Caco-2 (cell line): ENCODE data around the gene FBXO4. TPM values are rescaled to one million over a fixed set of nuclear protein-coding genes. Genes with fewer than 3 reads are reported as not detected.

Experiments
- BruUV-seq: library from RNA; stranded (reverse); fragments of 400-500 nt; replicated peaks from 2 replicates; lab custom pipeline; 2021; lab: Mats Ljungman, UMichigan
- CTCF ChIA-PET: fragments of 300-600 bp; sonication (Branson Sonifier 250); formaldehyde crosslinking; loops from one replicate; lab custom pipeline; 2022; ENCODE audit warnings: antibody characterized with exemption; lab: Charles Lee
- POLR2A ChIA-PET: fragments of 300-600 bp; sonication (Branson Sonifier 250); formaldehyde crosslinking; loops from one replicate; lab custom pipeline; 2022; ENCODE audit warnings: antibody characterized with exemption; lab: Charles Lee
- DNase-seq, 2 experiments: peaks; one replicate each; pipeline versions ENCODE4 v3.0.0 to v3.0.0-alpha.2; 2020 to 2022
- H3K27me3 ChIP-seq: replicated peaks from 2 replicates; pipeline ENCODE4 v1.6.0; 2011; ENCODE audit warnings: low read length; ENCODE audit not compliant: control insufficient read depth, insufficient read depth
- H3K36me3 ChIP-seq: 2 replicates; pipeline ENCODE4 v1.5.1; 2011; ENCODE audit warnings: low read length; ENCODE audit not compliant: control insufficient read depth, insufficient read depth
- H3K4me1 ChIP-seq: fragments of 250-450 bp; sonication (Bioruptor Pico); 2 replicates; pipeline ENCODE4 v1.5.1; 2020; ENCODE audit warnings: mild to moderate bottlenecking
- H3K4me3 ChIP-seq: 2 replicates; pipeline ENCODE4 v1.5.1; 2011; ENCODE audit warnings: low read depth, mild to moderate bottlenecking, control low read depth, low read length
- H3K9me3 ChIP-seq: fragments of 250-450 bp; sonication (Bioruptor Pico); 2 replicates; pipeline ENCODE4 v1.5.1; 2020; ENCODE audit warnings: mild to moderate bottlenecking, moderate library complexity
- H3K27ac Mint-ChIP-seq: one replicate; pipeline ENCODE4 v1.8.0; 2022; ENCODE audit warnings: mixed read lengths; ENCODE audit not compliant: unreplicated experiment
- H3K27me3 Mint-ChIP-seq: one replicate; pipeline ENCODE4 v1.8.0; 2022; ENCODE audit warnings: mixed read lengths; ENCODE audit not compliant: insufficient read depth, unreplicated experiment
- H3K36me3 Mint-ChIP-seq: one replicate; pipeline ENCODE4 v1.8.0; 2022; ENCODE audit warnings: mild to moderate bottlenecking, mixed read lengths; ENCODE audit not compliant: insufficient read depth, unreplicated experiment
- H3K4me1 Mint-ChIP-seq: one replicate; pipeline ENCODE4 v1.8.0; 2022; ENCODE audit warnings: low read depth, mixed read lengths; ENCODE audit not compliant: unreplicated experiment
- H3K4me3 Mint-ChIP-seq: one replicate; pipeline ENCODE4 v1.8.0; 2022; ENCODE audit warnings: mild to moderate bottlenecking, moderate library complexity, mixed read lengths; ENCODE audit not compliant: unreplicated experiment
- H3K9me3 Mint-ChIP-seq: one replicate; pipeline ENCODE4 v1.8.0; 2022; ENCODE audit warnings: mixed read lengths; ENCODE audit not compliant: unreplicated experiment
- intact Hi-C: fragments of 100-400 bp; cut with micrococcal nuclease; formaldehyde crosslinking; loops from one replicate; pipeline ENCODE4 v1.10.0; 2022; ENCODE audit not compliant: unreplicated experiment
- total RNA-seq: library from RNA; stranded (reverse); gene quantifications from 2 replicates; pipeline ENCODE4 v1.2.3, GENCODE V29; 2022
- TF ChIP-seq, protein P1 (sequence below), 2 experiments: fragments of 200-600 bp in 1 of 2; IDR thresholded peaks; 1 replicate in 1 of 2; 2 replicates in 1 of 2; pipeline versions ENCODE4 v1.5.1 to v1.8.0; 2011 to 2022; ENCODE audit warnings: antibody characterized with exemption in 1 of 2, control low read depth in 1 of 2, inconsistent platforms in 1 of 2, low read depth in 1 of 2, low read length in 1 of 2, mild to moderate bottlenecking in 1 of 2, moderate library complexity in 1 of 2; ENCODE audit not compliant: insufficient read depth in 1 of 2, severe bottlenecking in 1 of 2, unreplicated experiment in 1 of 2

Gene FBXO4
- total RNA-seq, 1 experiment from 2014 or later, result 9.7 TPM

DNA sequence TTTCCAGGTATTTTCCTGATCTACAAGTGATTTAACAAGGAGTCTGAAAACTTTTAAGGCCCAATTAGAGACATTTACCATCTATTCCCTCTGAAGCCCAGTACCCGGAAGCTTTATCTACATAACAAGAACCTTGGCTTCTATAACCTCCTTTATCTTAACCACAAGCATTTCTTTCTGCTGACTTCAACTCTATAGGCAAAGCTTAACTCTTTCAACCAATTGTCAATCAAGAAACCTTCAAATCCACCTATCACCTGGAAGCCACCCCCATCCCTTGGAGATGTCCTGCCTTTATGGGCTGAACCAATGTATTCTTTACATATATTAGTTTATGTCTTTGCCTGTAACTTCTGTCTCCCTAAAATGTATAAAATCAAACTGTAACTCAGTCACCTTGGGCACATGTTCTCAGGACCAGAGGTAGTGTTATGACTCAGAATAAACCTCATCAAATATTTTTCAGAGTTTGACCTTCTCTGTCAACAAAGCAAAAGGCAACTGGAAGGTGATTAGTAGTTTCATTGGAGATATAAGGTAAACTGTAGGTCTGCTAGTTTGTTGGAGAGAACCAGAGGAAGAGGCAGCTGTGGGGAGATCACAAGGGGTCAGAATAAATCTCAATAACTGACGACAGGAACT lies 33.9 kb upstream of the FBXO4 start:
- H3K27ac Mint-ChIP-seq, result no peak overlapping the region
- no peak overlapping the region for H3K4me3 ChIP-seq
- no peak overlapping the region for H3K4me3 Mint-ChIP-seq
- H3K4me1 ChIP-seq, result no peaks in the 10 kb centered on the region
- H3K9me3 ChIP-seq, result peaks cover 10% of the 10 kb centered on the region; the same call in 1 of the 2 replicates
- DNase-seq, result no peak
- peaks cover 10% of the 10 kb centered on the region for H3K27me3 Mint-ChIP-seq
- peaks cover 7% of the 10 kb centered on the region for H3K4me1 Mint-ChIP-seq
- BruUV-seq, result no TSS peak
- H3K36me3 ChIP-seq, result no peaks in the 10 kb centered on the region
- no peaks in the 10 kb centered on the region for H3K27me3 ChIP-seq
- intact Hi-C loops, result no loop called here
- TF ChIP-seq, protein P1, sequence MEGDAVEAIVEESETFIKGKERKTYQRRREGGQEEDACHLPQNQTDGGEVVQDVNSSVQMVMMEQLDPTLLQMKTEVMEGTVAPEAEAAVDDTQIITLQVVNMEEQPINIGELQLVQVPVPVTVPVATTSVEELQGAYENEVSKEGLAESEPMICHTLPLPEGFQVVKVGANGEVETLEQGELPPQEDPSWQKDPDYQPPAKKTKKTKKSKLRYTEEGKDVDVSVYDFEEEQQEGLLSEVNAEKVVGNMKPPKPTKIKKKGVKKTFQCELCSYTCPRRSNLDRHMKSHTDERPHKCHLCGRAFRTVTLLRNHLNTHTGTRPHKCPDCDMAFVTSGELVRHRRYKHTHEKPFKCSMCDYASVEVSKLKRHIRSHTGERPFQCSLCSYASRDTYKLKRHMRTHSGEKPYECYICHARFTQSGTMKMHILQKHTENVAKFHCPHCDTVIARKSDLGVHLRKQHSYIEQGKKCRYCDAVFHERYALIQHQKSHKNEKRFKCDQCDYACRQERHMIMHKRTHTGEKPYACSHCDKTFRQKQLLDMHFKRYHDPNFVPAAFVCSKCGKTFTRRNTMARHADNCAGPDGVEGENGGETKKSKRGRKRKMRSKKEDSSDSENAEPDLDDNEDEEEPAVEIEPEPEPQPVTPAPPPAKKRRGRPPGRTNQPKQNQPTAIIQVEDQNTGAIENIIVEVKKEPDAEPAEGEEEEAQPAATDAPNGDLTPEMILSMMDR (IDR thresholded peaks at IDR 0.05; ENCODE audit: insufficient read depth in 1 of 2, low read depth in 1 of 2, low read length in 1 of 2, severe bottlenecking in 1 of 2, unreplicated experiment in 1 of 2), result no peak
- no peaks in the 10 kb centered on the region for H3K36me3 Mint-ChIP-seq
- H3K9me3 Mint-ChIP-seq, result peaks cover 9% of the 10 kb centered on the region
- CTCF ChIA-PET, result no interaction called here
- POLR2A ChIA-PET, result no interaction called here

DNA sequence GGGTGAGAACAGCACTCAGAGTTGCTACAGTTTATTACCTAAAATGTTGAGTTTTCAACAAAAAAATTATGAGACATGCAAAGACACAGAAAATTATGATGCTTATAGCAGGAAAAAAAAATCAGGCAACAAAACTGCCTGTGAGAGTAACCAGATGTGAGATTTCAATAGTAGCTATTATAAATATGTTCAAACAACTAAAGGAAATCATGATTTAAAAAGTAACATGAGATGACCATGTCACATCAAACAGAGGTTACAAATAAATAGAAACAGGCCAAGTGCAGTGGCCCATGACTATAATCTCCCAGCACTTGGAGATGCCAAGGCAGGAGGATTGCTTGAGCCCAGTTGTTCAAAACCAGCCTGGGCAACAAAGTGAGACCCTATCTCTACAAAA lies 33.0 kb upstream of the FBXO4 start:
- no peak for DNase-seq
- Mint-ChIP-seq H3K4me1 (peaks cover 7% of the 10 kb centered on the region), H3K27me3 (peaks cover 13% of the 10 kb centered on the region), H3K36me3 (no peaks in the 10 kb centered on the region), H3K9me3 (peaks cover 9% of the 10 kb centered on the region), H3K4me3 (no peak overlapping the region), H3K27ac (no peak overlapping the region)
- ChIA-PET POLR2A (no interaction called here), CTCF (no interaction called here)
- no peaks in the 10 kb centered on the region for H3K4me1 ChIP-seq
- no TSS peak for BruUV-seq
- intact Hi-C loops, result no loop called here
- no peak overlapping the region for H3K4me3 ChIP-seq
- H3K27me3 ChIP-seq, result no peaks in the 10 kb centered on the region
- TF ChIP-seq, protein P1 (IDR thresholded peaks at IDR 0.05; ENCODE audit: insufficient read depth in 1 of 2, low read depth in 1 of 2, low read length in 1 of 2, severe bottlenecking in 1 of 2, unreplicated experiment in 1 of 2), result no peak
- 0 out of 2 replicates have a peak, but pooled peaks cover 2% of the 10 kb centered on the region for H3K9me3 ChIP-seq
- no peaks in the 10 kb centered on the region for H3K36me3 ChIP-seq

DNA sequence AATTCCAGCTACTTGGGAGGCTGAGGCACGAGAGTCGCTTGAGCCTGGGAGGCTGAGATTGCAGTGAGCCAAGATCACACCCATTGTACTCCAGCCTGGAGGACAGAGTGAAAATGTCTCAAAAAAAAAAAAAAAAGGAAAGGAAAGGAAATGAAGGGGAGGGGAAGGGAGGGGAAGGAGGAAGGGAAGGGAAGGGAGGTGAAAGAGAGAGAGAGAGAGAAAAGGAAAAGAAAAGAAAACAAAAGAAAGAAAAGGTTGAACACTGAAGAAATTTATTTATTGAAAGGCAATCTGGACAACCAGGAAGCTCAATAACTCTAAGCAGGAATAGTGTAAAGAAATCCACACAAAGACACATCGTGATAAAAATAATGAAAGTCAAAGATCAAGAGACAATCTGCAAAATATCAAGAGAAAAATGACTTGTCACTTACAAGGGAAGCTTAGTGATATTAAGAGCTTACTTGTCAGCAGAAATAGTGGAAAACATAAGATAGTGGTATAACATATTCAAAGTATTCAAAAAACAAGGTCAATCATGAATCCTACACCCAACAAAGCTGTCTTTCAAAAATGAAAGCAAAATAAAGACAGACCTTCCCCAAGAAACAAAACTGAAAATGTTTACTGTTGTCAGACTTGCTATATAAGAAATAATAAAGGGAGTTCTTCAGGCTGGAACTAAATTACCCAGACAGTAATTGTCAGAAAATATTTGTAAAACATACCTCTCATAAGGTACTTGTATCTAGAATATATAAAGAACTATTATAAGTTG lies 31.8 kb upstream of the FBXO4 start:
- intact Hi-C loops, result no loop called here
- Mint-ChIP-seq H3K27ac (no peak overlapping the region), H3K27me3 (peaks cover 16% of the 10 kb centered on the region), H3K36me3 (no peaks in the 10 kb centered on the region), H3K9me3 (peaks cover 9% of the 10 kb centered on the region), H3K4me1 (peaks cover 7% of the 10 kb centered on the region), H3K4me3 (no peak overlapping the region)
- ChIA-PET POLR2A (no interaction called here), CTCF (interaction anchor here (0.6 kb wide), 1 partner anchor 640 kb away, joined by 3 read pairs; no protein-coding TSS in a partner anchor)
- Histone ChIP-seq H3K4me3 (no peak overlapping the region), H3K27me3 (no peaks in the 10 kb centered on the region), H3K4me1 (no peaks in the 10 kb centered on the region), H3K36me3 (no peaks in the 10 kb centered on the region), H3K9me3 (no peaks in the 10 kb centered on the region)
- TF ChIP-seq, protein P1 (IDR thresholded peaks at IDR 0.05; ENCODE audit: insufficient read depth in 1 of 2, low read depth in 1 of 2, low read length in 1 of 2, severe bottlenecking in 1 of 2, unreplicated experiment in 1 of 2), result no peak
- BruUV-seq, result no TSS peak
- no peak for DNase-seq
